A549 (cell line): Measurements from ENCODE around the gene YPEL1. TPM values are rescaled to one million over a fixed set of nuclear protein-coding genes. Genes with fewer than 3 reads are reported as not detected.

Source experiments
- ATAC-seq, 2 experiments: fragments of 200-7000 bp in 1 of 2; fragments of >200 bp in 1 of 2; cut with Nextera tagmentation in 1 of 2; cut with Tn5 transposase in 1 of 2; 3 replicates each; pipeline versions ENCODE4 v1.8.0 to v1.9.1; 2018 to 2020; ENCODE audit warnings: mild to moderate bottlenecking in 1 of 2, moderate library complexity in 1 of 2
- CTCF ChIA-PET: fragments of 300-600 bp; sonication (Branson Sonifier 250); formaldehyde crosslinking; extraction: SDS; loops from one replicate; lab custom pipeline; 2021; ENCODE audit warnings: antibody characterized with exemption, inconsistent platforms; lab: Yijun Ruan, JAX
- POLR2A ChIA-PET: fragments of 350-600 bp; formaldehyde crosslinking; extraction: SDS; loops from one replicate; lab custom pipeline; 2021; ENCODE audit warnings: antibody characterized with exemption, inconsistent platforms; lab: Yijun Ruan, JAX
- DNase-seq, 2 experiments: peaks; one replicate each; pipeline versions ENCODE4 v3.0.0 to v3.0.0-alpha.2; 2011 to 2016; ENCODE audit warnings: low read depth in 1 of 2, low spot score in 1 of 2
- FAIRE-seq: peaks from 2 replicates; lab custom pipeline; 2011; peaks lifted over from hg19 to GRCh38; lab: Jason Lieb, UNC
- H3K27ac ChIP-seq, 2 experiments: fragments of >200 bp; sonication (Bioruptor Twin); formaldehyde crosslinking; 3 replicates each; pipeline ENCODE4 v1.5.1; 2016 to 2017
- H3K4me1 ChIP-seq: fragments of >200 bp; sonication (Bioruptor Twin); formaldehyde crosslinking; 3 replicates; pipeline ENCODE4 v1.6.1; 2016
- H3K4me2 ChIP-seq: fragments of >200 bp; sonication (Bioruptor Twin); formaldehyde crosslinking; 3 replicates; pipeline ENCODE4 v1.6.1; 2016
- H3K4me3 ChIP-seq: fragments of >200 bp; sonication (Bioruptor Twin); formaldehyde crosslinking; 3 replicates; pipeline ENCODE4 v1.5.1; 2016
- H3K9me3 ChIP-seq: fragments of >200 bp; sonication (Bioruptor Twin); formaldehyde crosslinking; 3 replicates; pipeline ENCODE4 v1.6.1; 2016
- CBX2 ChIP-seq: fragments of 200-600 bp; sonication (generic); IDR thresholded peaks from 2 replicates; pipeline ENCODE4 v1.6.1; 2016; ENCODE audit warnings: low read depth, mild to moderate bottlenecking, borderline replicate concordance
- CBX8 ChIP-seq: fragments of 200-600 bp; sonication (generic); IDR thresholded peaks from 2 replicates; pipeline ENCODE4 v1.6.1; 2016
- CEBPB ChIP-seq, 2 experiments: fragments of >200 bp in 1 of 2; sonication (Bioruptor Twin) in 1 of 2; formaldehyde crosslinking in 1 of 2; IDR thresholded peaks; 2 replicates each; pipeline ENCODE4 v1.6.1; 2012 to 2016
- CHD2 ChIP-seq: fragments of 150-350 bp; IDR thresholded peaks from 2 replicates; pipeline ENCODE4 v1.6.1; 2014; ENCODE audit warnings: low read length; ENCODE audit not compliant: partially characterized antibody
- CTCF ChIP-seq: fragments of >200 bp; sonication (Bioruptor Twin); formaldehyde crosslinking; IDR thresholded peaks from 3 replicates; pipeline ENCODE4 v1.5.1; 2016
- EHF ChIP-seq: fragments of 250-450 bp; sonication (Bioruptor Pico); IDR thresholded peaks from 2 replicates; pipeline ENCODE4 v1.5.0; 2020; ENCODE audit warnings: mild to moderate bottlenecking
- EHMT2 ChIP-seq: fragments of 200-600 bp; sonication (generic); IDR thresholded peaks from 2 replicates; pipeline ENCODE4 v1.6.1; 2016; ENCODE audit warnings: antibody characterized with exemption, low read depth, mild to moderate bottlenecking, moderate library complexity
- ELK1 ChIP-seq: fragments of 150-350 bp; IDR thresholded peaks from 2 replicates; pipeline ENCODE4 v1.6.1; 2014; ENCODE audit warnings: low read depth, mild to moderate bottlenecking, low read length
- FOSL2 ChIP-seq, 2 experiments: fragments of 450-650 bp in 1 of 2; fragments of >200 bp in 1 of 2; sonication (Bioruptor Twin) in 1 of 2; formaldehyde crosslinking; IDR thresholded peaks; 2 replicates each; pipeline versions ENCODE4 v1.5.0 to v1.6.1; 2016 to 2020; ENCODE audit warnings: mild to moderate bottlenecking in 1 of 2, moderate library complexity in 1 of 2
- HDAC2 ChIP-seq: fragments of 200-600 bp; sonication (generic); IDR thresholded peaks from 2 replicates; pipeline ENCODE4 v1.6.1; 2016
- HES2 ChIP-seq: fragments of >200 bp; sonication (Bioruptor Twin); formaldehyde crosslinking; IDR thresholded peaks from 2 replicates; pipeline ENCODE4 v1.6.1; 2016
- HOXB13 ChIP-seq: fragments of 250-450 bp; sonication (Bioruptor Pico); IDR thresholded peaks from 2 replicates; pipeline ENCODE4 v1.5.0; 2020; ENCODE audit warnings: low read depth, mild to moderate bottlenecking, moderate library complexity
- JUN ChIP-seq, 2 experiments: fragments of >200 bp; sonication (Bioruptor Twin); formaldehyde crosslinking; IDR thresholded peaks; 2 replicates in 1 of 2; 3 replicates in 1 of 2; pipeline ENCODE4 v1.6.1; 2016 to 2017
- JUNB ChIP-seq: fragments of >200 bp; sonication (Bioruptor Twin); formaldehyde crosslinking; IDR thresholded peaks from 2 replicates; pipeline ENCODE4 v1.6.1; 2016
- MAFK ChIP-seq: fragments of 450-650 bp; IDR thresholded peaks from 2 replicates; pipeline ENCODE4 v1.6.1; 2014; ENCODE audit not compliant: partially characterized antibody
- MYC ChIP-seq: IDR thresholded peaks from 2 replicates; pipeline ENCODE4 v1.6.1; 2012; ENCODE audit warnings: mild to moderate bottlenecking, inconsistent platforms, low read length, improper control_type of control experiment, borderline replicate concordance
- NFE2L2 ChIP-seq: fragments of 150-350 bp; conservative IDR thresholded peaks from 2 replicates; pipeline ENCODE4 v1.6.1; 2014; ENCODE audit warnings: low read length
- NR3C1 ChIP-seq: fragments of >200 bp; sonication (Bioruptor Twin); formaldehyde crosslinking; IDR thresholded peaks from 3 replicates; pipeline ENCODE4 v1.6.1; 2017
- RAD21 ChIP-seq, 2 experiments: fragments of >200 bp in 1 of 2; sonication (Bioruptor Twin) in 1 of 2; formaldehyde crosslinking in 1 of 2; IDR thresholded peaks in 1 of 2; conservative IDR thresholded peaks in 1 of 2; 2 replicates in 1 of 2; 3 replicates in 1 of 2; pipeline ENCODE4 v1.6.1; 2012 to 2018; ENCODE audit warnings: inconsistent platforms in 1 of 2
- RARB ChIP-seq: fragments of 250-450 bp; sonication (Bioruptor Pico); IDR thresholded peaks from 2 replicates; pipeline ENCODE4 v1.8.0; 2021; ENCODE audit warnings: mild to moderate bottlenecking, moderate library complexity
- RNF2 ChIP-seq: fragments of 200-600 bp; sonication (generic); IDR thresholded peaks from 2 replicates; pipeline ENCODE4 v1.6.1; 2016; ENCODE audit warnings: low read depth, mild to moderate bottlenecking, antibody characterized with exemption, moderate library complexity, borderline replicate concordance
- SREBF2 ChIP-seq: fragments of 450-650 bp; IDR thresholded peaks from 2 replicates; pipeline ENCODE4 v1.6.1; 2014; ENCODE audit warnings: mild to moderate bottlenecking, moderate library complexity
- TP53 ChIP-seq: fragments of 250-450 bp; sonication (Bioruptor Pico); IDR thresholded peaks from 2 replicates; pipeline ENCODE4 v1.5.0; 2021; ENCODE audit warnings: mild to moderate bottlenecking, moderate library complexity
- ZSCAN20 ChIP-seq: fragments of 250-450 bp; sonication (Bioruptor Pico); IDR thresholded peaks from 2 replicates; pipeline ENCODE4 v1.8.0; 2022; ENCODE audit warnings: mild to moderate bottlenecking, moderate library complexity
- WGBS: methylation state at CpG from one replicate; pipeline ENCODE4 v1.1.6; 2017; ENCODE audit errors: missing lambda C conversion rate; 5-methylcytosine and 5-hydroxymethylcytosine counted together
- polyA plus RNA-seq, 4 experiments: library from polyadenylated mRNA; depleted of rRNA in 3 of 4; stranded (reverse); fragments of >200 nt; fragmentation: RNase III in 1 of 4; extraction: RNeasy Plus Mini Kit Qiagen cat#74134 plus additional on column Dnase treatment in 1 of 4; gene quantifications; 2 replicates in 3 of 4; 3 replicates in 1 of 4; pipeline ENCODE4 v1.2.3, GENCODE V29; 2011 to 2017
- TF ChIP-seq, protein P1 (sequence below): IDR thresholded peaks from 2 replicates; pipeline ENCODE4 v1.6.1; 2012
- TF ChIP-seq, protein P2 (sequence below): fragments of >200 bp; sonication (Bioruptor Twin); formaldehyde crosslinking; IDR thresholded peaks from 3 replicates; pipeline ENCODE4 v1.6.1; 2016

YPEL1 gene
- polyA plus RNA-seq, 2 of the 4 experiments (the other 2 are of a cell fraction), result 0.22 to 0.59 TPM

DNA sequence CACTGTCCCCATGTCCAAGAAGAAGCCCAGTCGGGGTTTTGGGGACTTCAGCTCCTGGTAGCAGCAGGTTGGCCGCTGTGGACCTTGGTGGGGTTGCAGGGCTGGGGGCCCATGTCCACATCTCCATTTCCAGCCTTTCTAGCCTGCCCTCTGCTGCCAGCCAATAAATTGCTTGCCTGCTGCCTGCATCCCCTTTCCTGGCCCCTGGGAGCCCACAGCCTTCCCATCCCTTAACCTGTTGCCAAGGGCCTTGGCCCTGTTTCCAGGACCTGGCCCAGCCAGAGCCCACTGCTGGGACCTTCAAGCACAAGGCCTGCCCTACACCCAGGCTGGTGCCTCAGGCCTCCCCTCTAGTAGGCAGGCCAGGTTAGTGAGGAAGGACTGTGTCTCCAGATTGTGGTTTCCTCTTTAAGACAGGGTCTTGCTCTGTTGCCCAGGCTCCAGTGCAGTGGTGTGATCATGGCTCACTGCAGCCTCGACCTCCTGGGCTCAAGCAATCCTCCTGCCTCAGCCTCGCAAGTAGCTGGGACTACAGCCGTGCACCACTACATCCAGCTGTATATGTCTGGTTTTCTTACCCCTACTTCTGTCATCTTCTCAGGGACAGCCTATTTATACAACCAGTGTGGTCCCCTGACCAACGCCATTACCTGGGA is 40.0 kb downstream of the YPEL1 start:
- 92% methylated on average over 5 of the region's 6 CpGs for WGBS
- TF ChIP-seq EHF (CRISPR knock-in tag) (no peak), HES2 (no peak), HDAC2 (no peak)
- FAIRE-seq, result no peak
- H3K27ac ChIP-seq, result no peak overlapping the region
- H3K9me3 ChIP-seq, result no peaks in the 10 kb centered on the region
- ChIA-PET POLR2A (no interaction called here), CTCF (no interaction called here)
- no peak for DNase-seq
- no peak overlapping the region for H3K4me2 ChIP-seq
- no peaks in the 10 kb centered on the region for H3K4me1 ChIP-seq
- ATAC-seq, result peak in 1 of 2 experiments; percentile 30; a peak in 1 of 6 replicates
- H3K4me3 ChIP-seq, result no peak overlapping the region

DNA sequence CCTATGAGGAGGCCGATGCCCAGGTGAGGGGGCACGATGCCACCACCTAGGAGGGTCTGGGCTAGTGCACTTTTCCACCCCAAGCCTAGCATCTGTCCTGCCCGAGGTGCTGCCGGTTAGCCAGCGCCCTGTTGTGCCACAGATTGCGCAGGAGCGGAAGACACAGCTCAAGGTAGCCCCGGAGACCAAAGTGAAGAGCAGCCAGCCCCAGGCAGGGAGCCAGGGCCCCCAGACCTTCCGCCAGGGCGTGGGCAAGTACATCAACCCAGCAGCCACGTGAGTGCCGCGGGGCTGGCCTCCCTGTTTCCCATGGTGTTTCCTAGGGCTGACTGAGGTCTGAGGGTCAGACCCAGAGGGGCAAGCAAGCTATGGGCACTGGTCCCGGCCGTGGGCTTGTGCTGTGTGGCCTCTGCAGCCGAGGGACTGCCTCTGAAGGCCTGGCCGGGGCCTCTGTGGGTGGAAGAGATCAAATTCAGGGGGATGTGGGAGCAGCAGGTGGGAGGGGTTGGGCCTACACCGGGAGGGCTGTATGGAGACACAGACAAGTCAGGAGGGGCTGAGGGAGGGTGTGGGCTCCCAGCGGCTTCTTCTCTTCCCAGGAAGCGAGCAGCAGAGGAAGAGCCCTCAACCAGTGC is 40.7 kb downstream of the YPEL1 start:
- ATAC-seq (peak in 1 of 2 experiments; percentile 15; a peak in 1 of 6 replicates), DNase-seq (no peak), FAIRE-seq (no peak)
- ChIA-PET POLR2A (no interaction called here), CTCF (no interaction called here)
- H3K4me2 ChIP-seq, result no peak overlapping the region
- H3K9me3 ChIP-seq, result no peaks in the 10 kb centered on the region
- no peak overlapping the region for H3K27ac ChIP-seq
- TF ChIP-seq MAFK (no peak), NFE2L2 (no peak), RNF2 (no peak), JUN (IDR thresholded peaks at IDR 0.05) (no peak), SREBF2 (no peak), CHD2 (no peak), FOSL2 (IDR thresholded peaks at IDR 0.05) (no peak), FOSL2 (CRISPR knock-in tag; IDR thresholded peaks at IDR 0.05) (no peak), MYC (no peak), JUNB (no peak), ELK1 (no peak), CBX2 (no peak)
- TF ChIP-seq, protein P1, sequence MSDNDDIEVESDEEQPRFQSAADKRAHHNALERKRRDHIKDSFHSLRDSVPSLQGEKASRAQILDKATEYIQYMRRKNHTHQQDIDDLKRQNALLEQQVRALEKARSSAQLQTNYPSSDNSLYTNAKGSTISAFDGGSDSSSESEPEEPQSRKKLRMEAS, result no peak
- WGBS, result 86% methylated on average over 10 of the region's 20 CpGs
- no peak overlapping the region for H3K4me3 ChIP-seq
- H3K4me1 ChIP-seq, result no peaks in the 10 kb centered on the region

- ChIA-PET CTCF (no interaction called here), POLR2A (no interaction called here)
- Histone ChIP-seq H3K9me3 (no peaks in the 10 kb centered on the region), H3K27ac (no peak overlapping the region), H3K4me2 (no peak overlapping the region), H3K4me3 (no peak overlapping the region), H3K4me1 (no peaks in the 10 kb centered on the region)
- TF ChIP-seq, protein P2, sequence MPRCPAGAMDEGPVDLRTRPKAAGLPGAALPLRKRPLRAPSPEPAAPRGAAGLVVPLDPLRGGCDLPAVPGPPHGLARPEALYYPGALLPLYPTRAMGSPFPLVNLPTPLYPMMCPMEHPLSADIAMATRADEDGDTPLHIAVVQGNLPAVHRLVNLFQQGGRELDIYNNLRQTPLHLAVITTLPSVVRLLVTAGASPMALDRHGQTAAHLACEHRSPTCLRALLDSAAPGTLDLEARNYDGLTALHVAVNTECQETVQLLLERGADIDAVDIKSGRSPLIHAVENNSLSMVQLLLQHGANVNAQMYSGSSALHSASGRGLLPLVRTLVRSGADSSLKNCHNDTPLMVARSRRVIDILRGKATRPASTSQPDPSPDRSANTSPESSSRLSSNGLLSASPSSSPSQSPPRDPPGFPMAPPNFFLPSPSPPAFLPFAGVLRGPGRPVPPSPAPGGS, result no peak
- TF ChIP-seq RAD21 (conservative IDR thresholded peaks at IDR 0.05 in 1 of 2, IDR thresholded peaks at IDR 0.05 in 1 of 2) (no peak), ZSCAN20 (CRISPR knock-in tag) (no peak), HOXB13 (CRISPR knock-in tag) (no peak), CEBPB (IDR thresholded peaks at IDR 0.05) (no peak), TP53 (CRISPR knock-in tag) (no peak), NR3C1 (no peak), CBX8 (no peak), RARB (CRISPR knock-in tag) (no peak), EHMT2 (no peak), CTCF (no peak)
- WGBS, result 83% methylated on average over 11 of the region's 14 CpGs
- ATAC-seq (no peak), DNase-seq (no peak), FAIRE-seq (no peak)
Measured at GRCh38 chr22:21694394-21694793, 41.2 kb downstream of the YPEL1 start.
